T-helper 1 cell treated with Interleukin-12 subunit alpha and Interleukin-12 subunit beta and Interleukin-4 antibody, amounts not matched to agents 30 μg/mL and 1 μg/mL, for 36 hours (primary cell): ENCODE measurements around the gene CD33.

Experiments
- H3K27ac Mint-ChIP-seq: one replicate; pipeline ENCODE4 v1.8.0; 2021; ENCODE audit warnings: mild to moderate bottlenecking, mixed read lengths
- H3K27me3 Mint-ChIP-seq: one replicate; pipeline ENCODE4 v1.8.0; 2021; ENCODE audit warnings: low read depth, mixed read lengths
- H3K36me3 Mint-ChIP-seq: one replicate; pipeline ENCODE4 v1.8.0; 2021; ENCODE audit warnings: low read depth, mixed read lengths
- H3K4me1 Mint-ChIP-seq: one replicate; pipeline ENCODE4 v1.8.0; 2021; ENCODE audit warnings: low read depth, mixed read lengths
- H3K4me3 Mint-ChIP-seq: one replicate; pipeline ENCODE4 v1.8.0; 2021; ENCODE audit warnings: mild to moderate bottlenecking, moderate library complexity, mixed read lengths
- H3K9me3 Mint-ChIP-seq: one replicate; pipeline ENCODE4 v1.8.0; 2021; ENCODE audit warnings: mixed read lengths

The CD33 gene

GRCh38 chr19:51259348-51260245, 34.7 kb downstream of the CD33 start:
- Mint-ChIP-seq H3K36me3 (no peaks in the 10 kb centered on the region), H3K27me3 (peaks cover 27% of the 10 kb centered on the region)

GRCh38 chr19:51263808-51264207, 38.9 kb downstream of the CD33 start:
- H3K9me3 Mint-ChIP-seq: no peaks in the 10 kb centered on the region
- no peaks in the 10 kb centered on the region for H3K36me3 Mint-ChIP-seq
- no peak overlapping the region for H3K27ac Mint-ChIP-seq
- no peak overlapping the region for H3K4me3 Mint-ChIP-seq
- H3K27me3 Mint-ChIP-seq: peaks cover 23% of the 10 kb centered on the region
- H3K4me1 Mint-ChIP-seq: peaks cover 5% of the 10 kb centered on the region

More at GRCh38 chr19:51259348-51260245, 34.7 kb downstream of the CD33 start:
- H3K4me3 Mint-ChIP-seq: no peak overlapping the region
- no peak overlapping the region for H3K27ac Mint-ChIP-seq
- no peaks in the 10 kb centered on the region for H3K9me3 Mint-ChIP-seq
- peaks cover 32% of the 10 kb centered on the region for H3K4me1 Mint-ChIP-seq

GRCh38 chr19:51271067-51271466, 46.2 kb downstream of the CD33 start:
- no peak overlapping the region for H3K4me3 Mint-ChIP-seq
- no peak overlapping the region for H3K27ac Mint-ChIP-seq
- peaks cover 16% of the 10 kb centered on the region for H3K27me3 Mint-ChIP-seq
- H3K36me3 Mint-ChIP-seq: no peaks in the 10 kb centered on the region
- no peaks in the 10 kb centered on the region for H3K9me3 Mint-ChIP-seq
- H3K4me1 Mint-ChIP-seq: peaks cover 7% of the 10 kb centered on the region

GRCh38 chr19:51272183-51272810, 47.4 kb downstream of the CD33 start:
- Mint-ChIP-seq H3K27ac (no peak overlapping the region), H3K4me1 (peaks cover 7% of the 10 kb centered on the region), H3K27me3 (peaks cover 16% of the 10 kb centered on the region), H3K4me3 (no peak overlapping the region), H3K9me3 (no peaks in the 10 kb centered on the region), H3K36me3 (no peaks in the 10 kb centered on the region)

GRCh38 chr19:51274049-51274770, 49.3 kb downstream of the CD33 start:
- H3K27ac Mint-ChIP-seq: no peak overlapping the region
- peaks cover 16% of the 10 kb centered on the region for H3K27me3 Mint-ChIP-seq
- no peaks in the 10 kb centered on the region for H3K9me3 Mint-ChIP-seq
- no peaks in the 10 kb centered on the region for H3K36me3 Mint-ChIP-seq
- peaks cover 7% of the 10 kb centered on the region for H3K4me1 Mint-ChIP-seq
- H3K4me3 Mint-ChIP-seq: no peak overlapping the region

- Mint-ChIP-seq H3K4me1 (peaks cover 4% of the 10 kb centered on the region), H3K4me3 (no peak overlapping the region), H3K36me3 (no peaks in the 10 kb centered on the region), H3K27ac (no peak overlapping the region), H3K27me3 (peaks cover 10% of the 10 kb centered on the region), H3K9me3 (no peaks in the 10 kb centered on the region)
These were observed 52.2 kb downstream of the CD33 start for GRCh38 chr19:51277112-51277511.

- Mint-ChIP-seq H3K27me3 (peaks cover 6% of the 10 kb centered on the region), H3K36me3 (no peaks in the 10 kb centered on the region), H3K27ac (no peak overlapping the region), H3K9me3 (no peaks in the 10 kb centered on the region), H3K4me1 (no peaks in the 10 kb centered on the region), H3K4me3 (no peak overlapping the region)
These were observed 57.5 kb downstream of the CD33 start for GRCh38 chr19:51282335-51282734.

GRCh38 chr19:51285682-51286081, 60.8 kb downstream of the CD33 start:
- no peaks in the 10 kb centered on the region for H3K36me3 Mint-ChIP-seq
- no peaks in the 10 kb centered on the region for H3K9me3 Mint-ChIP-seq
- H3K4me1 Mint-ChIP-seq: no peaks in the 10 kb centered on the region
- H3K27ac Mint-ChIP-seq: no peak overlapping the region
- H3K27me3 Mint-ChIP-seq: peaks cover 6% of the 10 kb centered on the region
- no peak overlapping the region for H3K4me3 Mint-ChIP-seq
